KG1 (cell line): ENCODE results near the gene SLC25A11.
"Not testable (repeated sequence)": the region's sequence is repeated elsewhere in the genome, so short reads cannot be mapped to it uniquely, and the experiment has no call there.

Experiments
- DNase-seq: peaks from one replicate; lab custom pipeline; 2025; lab: John Stamatoyannopoulos, UW

The SLC25A11 gene

GRCh38 chr17:4945176-4945943 is 5.5 kb upstream of the SLC25A11 start:
- DNase-seq, result no peak

DNA sequence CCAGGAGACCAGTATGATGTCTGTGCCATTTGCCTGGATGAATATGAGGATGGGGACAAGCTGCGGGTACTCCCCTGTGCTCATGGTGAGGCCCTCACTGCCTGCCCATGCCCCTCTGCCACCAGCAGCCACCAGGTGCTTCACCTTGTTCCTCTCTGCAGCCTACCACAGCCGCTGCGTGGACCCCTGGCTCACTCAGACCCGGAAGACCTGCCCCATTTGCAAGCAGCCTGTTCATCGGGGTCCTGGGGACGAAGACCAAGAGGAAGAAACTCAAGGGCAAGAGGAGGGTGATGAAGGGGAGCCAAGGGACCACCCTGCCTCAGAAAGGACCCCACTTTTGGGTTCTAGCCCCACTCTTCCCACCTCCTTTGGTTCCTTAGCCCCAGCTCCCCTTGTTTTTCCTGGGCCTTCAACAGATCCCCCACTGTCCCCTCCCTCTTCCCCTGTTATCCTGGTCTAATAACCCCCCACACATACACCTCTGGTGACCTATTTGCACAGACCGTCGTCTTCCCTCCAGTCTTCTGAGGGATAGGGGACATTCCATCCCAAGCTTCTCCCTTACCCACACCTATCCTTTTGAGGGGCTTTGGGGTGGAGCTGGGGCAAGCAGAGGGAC is 4.8 kb upstream of the SLC25A11 start:
- no peak for DNase-seq

DNA sequence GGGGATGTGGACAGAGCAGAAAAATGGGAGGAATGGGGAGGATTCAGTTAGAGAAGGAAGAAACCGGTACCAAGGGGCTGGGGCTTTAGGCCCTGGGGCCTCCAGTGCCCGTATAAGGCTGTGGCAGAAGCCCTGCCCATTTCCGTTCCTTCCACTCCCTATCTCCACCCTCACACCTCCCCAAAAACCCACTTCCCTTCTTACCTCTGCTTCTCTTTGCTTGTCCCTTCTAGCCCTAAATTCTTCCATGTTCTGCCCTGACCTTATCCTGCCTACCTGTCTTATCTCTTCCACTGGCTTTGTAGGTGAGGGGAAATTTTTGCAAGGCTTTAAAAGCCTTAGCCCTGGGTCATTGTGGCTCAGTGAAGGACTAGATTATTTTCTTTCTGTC is 4.3 kb upstream of the SLC25A11 start:
- DNase-seq, result no peak

- DNase-seq, result no peak
These were observed 3.1 kb upstream of the SLC25A11 start for GRCh38 chr17:4942760-4943508.

- DNase-seq, result no peak
These were observed 1.4 kb upstream of the SLC25A11 start for GRCh38 chr17:4941319-4941610.

DNA sequence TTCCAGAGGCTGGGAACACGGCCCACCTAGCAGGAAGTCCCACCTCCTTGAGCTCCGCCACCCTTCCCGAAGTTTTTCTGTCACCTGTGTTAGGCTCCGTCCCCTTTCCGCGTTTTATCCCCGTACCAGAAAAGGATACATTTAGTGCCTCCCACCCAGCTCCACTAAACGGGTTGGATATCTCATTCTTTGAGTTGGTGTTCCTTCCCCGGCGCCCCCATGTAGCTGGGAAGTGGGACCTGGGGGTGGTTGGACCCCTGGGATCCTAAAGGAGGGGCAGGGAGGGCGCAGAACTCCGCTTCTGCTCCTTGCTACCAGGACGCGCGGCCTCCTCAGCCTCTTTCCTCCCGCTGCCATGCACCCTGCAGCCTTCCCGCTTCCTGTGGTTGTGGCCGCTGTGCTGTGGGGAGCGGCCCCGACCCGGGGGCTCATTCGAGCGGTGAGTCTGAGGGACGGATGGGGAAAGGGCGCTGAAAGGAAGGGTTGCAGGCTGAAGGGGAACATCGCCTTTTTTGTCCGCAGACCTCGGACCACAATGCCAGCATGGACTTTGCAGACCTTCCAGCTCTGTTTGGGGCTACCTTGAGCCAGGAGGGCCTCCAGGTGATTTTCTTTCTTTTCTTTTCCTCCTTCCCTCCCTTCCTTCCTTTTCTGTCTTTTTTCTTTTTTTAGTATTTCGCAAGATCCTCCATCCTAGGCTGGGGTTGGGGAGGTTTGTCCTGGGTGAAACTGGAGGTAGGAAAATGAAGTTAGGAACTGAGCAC is 891 bp upstream of the SLC25A11 start:
- no peak for DNase-seq

GRCh38 chr17:4939546-4939795 is 375 bp downstream of the SLC25A11 start:
- DNase-seq, result no peak

DNA sequence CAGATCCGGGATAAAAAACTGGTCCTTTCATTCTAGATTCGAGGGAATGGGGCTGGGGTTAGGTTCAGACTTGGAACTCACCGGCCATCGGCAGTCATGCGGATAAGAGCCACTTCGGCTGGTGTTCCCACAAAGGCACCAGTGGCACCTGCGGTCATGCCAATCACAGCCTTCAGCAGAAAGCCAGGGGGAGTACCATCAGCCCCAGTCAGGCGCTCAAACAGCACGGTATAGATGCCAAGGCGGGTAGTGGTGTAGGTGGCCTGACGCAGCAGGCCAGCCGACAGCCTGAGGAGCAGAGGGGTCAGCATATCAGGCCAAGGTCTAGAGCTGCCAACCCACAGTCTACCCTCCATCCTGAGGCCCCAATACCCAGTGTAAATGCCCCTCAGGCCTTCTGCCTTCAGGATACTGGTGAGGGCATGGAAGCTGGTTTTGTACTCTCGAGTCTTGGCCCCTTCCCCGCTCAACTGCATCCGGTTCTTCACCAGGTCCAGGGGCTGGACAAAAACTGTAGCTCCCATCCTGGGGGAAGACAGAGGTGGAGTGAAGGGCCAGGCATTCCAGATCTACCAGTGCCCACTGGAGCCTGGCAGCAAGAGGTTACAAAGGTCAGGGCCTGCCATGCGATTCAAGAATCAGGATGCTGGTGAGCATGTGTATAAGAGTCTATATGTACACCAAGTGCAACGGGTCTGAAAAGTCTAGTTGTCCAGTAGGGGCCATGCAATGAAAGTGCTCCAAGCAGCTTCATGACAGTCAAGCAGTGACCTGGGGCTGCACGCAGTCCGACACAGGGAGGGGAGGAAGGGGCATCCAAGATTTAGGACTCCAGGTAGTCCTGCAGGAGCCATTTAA is 929 bp downstream of the SLC25A11 start:
- DNase-seq, result no peak

GRCh38 chr17:4938069-4938491 is 1.8 kb downstream of the SLC25A11 start:
- DNase-seq, result no peak

DNA sequence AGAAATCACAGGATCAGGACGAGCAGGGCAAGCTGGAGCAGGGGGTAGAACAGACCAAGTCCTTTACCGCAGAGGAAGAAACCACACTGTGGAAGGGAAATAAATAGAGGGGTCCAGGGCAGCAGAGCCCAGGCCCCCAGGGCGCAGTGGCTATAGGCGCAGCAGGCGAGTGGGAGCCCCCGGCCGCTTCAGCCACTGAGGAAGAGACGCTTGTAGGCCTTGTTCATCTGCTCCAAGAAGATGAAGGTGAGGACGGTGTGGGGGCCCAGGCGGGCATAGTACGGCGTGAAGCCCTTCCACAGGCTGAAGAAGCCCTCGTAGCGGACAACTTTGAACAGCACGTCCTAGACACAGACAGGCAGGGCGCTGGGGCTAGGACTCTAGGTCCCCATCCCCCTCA is 2.3 kb downstream of the SLC25A11 start:
- DNase-seq, result no peak

GRCh38 chr17:4936436-4936835 is 3.4 kb downstream of the SLC25A11 start:
- DNase-seq, result no peak

- no peak for DNase-seq
These were observed 4.2 kb downstream of the SLC25A11 start for GRCh38 chr17:4935650-4936049.

GRCh38 chr17:4934173-4934979 is 5.5 kb downstream of the SLC25A11 start:
- peak; percentile 23 for DNase-seq

DNA sequence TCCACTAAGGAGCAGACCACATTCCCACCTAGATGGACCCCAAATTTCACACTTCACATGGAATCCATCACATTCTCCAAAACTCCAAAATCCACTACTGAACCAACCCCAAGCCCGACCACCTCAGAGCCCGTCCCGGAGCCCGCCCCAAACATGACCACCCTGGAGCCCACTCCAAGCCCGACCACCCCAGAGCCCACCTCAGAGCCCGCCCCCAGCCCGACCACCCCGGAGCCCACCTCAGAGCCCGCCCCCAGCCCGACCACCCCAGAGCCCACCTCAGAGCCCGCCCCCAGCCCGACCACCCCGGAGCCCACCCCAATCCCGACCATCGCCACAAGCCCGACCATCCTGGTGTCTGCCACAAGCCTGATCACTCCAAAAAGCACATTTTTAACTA is 6.2 kb downstream of the SLC25A11 start:
- DNase-seq, result no peak

GRCh38 chr17:4932756-4933155 is 7.1 kb downstream of the SLC25A11 start:
- DNase-seq, result no peak

DNA sequence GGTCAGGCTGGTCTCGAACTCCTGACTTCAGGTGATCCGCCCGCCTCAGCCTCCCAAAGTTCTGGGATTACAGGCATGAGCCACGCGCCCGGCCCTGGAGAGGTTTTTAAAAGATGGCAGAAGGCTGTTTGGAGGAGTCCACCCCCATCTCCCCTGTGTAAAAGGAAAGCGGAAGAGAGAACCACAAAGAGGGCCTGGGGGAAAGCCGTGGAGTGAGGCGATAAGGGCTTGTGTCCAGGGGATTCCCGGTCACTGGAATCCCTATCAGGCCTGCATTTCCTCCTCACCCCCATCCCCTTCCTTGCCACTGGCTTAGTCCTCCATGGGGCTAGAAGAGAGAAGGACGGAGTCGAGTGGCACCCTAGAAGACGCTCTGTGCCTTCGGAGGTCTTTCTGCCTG is 7.9 kb downstream of the SLC25A11 start, which contains the start of gene GP1BA:
Gene GP1BA, plus strand, starts transcription at position 315 of the 400 bp plus-strand sequence. CDS start 328 bp downstream, outside the sequence.
- DNase-seq, result no peak

DNA sequence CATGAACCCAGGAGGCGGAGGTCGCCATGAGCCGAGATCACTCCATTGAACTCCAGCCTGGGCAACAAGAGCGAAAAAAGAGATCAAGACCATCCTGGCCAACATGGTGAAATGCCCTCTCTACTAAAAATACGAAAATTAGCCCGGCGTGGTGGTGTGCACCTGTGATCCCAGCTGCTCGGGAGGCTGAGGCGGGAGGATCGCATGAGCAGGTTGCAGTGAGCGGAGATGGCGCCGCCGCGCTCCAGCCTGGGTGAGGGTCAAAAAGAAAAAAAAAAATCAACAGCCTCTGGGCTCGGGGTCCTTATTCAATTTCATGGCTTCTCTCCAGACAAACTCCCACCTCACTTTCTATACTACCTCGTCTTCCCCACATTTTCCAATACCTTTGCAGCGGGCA is 11.0 kb downstream of the SLC25A11 start:
- DNase-seq, result no peak

DNA sequence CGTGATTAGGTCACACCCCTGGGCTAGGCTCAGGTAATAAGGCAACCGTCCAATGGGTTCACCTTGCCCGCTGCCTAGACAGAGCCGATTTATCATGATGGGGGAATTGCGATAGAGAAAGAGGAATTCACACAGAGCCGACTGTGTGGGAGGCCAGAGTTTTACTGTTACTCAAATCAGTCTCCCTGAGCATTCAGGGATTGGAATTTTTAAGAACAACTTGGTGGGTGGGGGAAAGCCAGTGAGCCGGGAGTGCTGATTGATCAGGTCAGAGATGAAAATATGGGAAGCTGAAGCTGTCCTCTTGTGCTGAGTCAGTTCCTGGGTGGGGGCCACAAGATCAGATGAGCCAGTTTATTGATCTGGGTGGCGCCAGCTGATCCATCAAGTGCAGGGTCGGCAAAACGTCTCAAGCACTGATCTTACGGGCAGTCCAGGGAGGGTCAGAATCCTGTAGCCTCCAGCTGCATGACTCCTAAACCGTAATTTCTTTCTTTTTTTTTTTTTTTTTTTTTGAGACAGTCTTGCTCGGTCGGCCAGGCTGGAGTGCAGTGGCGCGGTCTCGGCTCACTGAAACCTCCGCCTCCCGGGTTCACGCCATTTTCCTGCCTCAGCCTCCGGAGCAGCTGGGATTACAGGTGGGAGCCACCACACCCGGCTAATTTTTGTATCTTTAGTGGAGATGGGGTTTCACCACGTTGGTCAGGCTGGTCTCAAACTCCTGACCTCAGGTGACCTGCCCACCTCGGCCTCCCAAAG is 13.1 kb downstream of the SLC25A11 start:
- DNase-seq, result not testable (repeated sequence)

DNA sequence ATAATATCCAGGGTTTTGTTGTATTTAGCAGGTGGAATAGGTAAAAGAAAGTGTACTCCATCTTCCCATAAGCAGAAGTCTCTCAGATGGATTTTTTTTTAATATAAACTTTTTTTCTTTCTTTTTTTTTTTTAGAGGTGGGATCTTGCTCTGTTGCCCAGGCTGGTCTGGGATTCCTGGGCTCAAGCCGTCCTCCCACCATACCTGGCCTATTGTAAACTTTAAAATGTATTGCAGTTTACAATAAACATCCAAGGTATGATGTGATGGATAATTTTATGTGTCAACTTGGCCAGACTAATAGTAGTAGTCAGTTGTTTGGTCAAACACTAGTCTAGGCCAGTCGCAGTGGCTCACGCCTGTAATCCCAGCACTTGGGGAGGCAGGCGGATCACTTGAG is 18.5 kb downstream of the SLC25A11 start:
- no peak for DNase-seq
